ENCODE results near the gene C1orf105.

The C1orf105 gene

GRCh38 chr1:172410027-172410426, 10.5 kb upstream of the C1orf105 start:
- Histone ChIP-seq H3K27ac (ENCODE audit: low read length) (no peak overlapping the region), H4K20me1 (ENCODE audit: insufficient read depth, low read length) (no peaks in the 10 kb centered on the region), H3K4me1 (ENCODE audit: low read length) (no peaks in the 10 kb centered on the region), H3K9ac (ENCODE audit: low read length) (no peak overlapping the region), H3K36me3 (replicated peaks; ENCODE audit: insufficient read depth, low read length) (no peaks in the 10 kb centered on the region), H3K27me3 (replicated peaks; ENCODE audit: insufficient read depth, low read length) (no peaks in the 10 kb centered on the region), H3K9me2 (replicated peaks; ENCODE audit: insufficient read depth, low read length) (no peaks in the 10 kb centered on the region), H3K4me3 (ENCODE audit: low read length) (no peak overlapping the region), H3K9me3 (replicated peaks; ENCODE audit: insufficient read depth, low read length) (no peaks in the 10 kb centered on the region), H3F3A (ENCODE audit: insufficient read depth, low read length) (no peaks in the 10 kb centered on the region), H3K79me2 (ENCODE audit: low read length) (no peaks in the 10 kb centered on the region), H3K4me2 (ENCODE audit: low read depth, low read length) (no peak overlapping the region), H2AFZ (ENCODE audit: low read length) (no peak overlapping the region)
- no peak for DNase-seq
- TF ChIP-seq EZH2 (optimal IDR thresholded peaks at IDR 0.05; ENCODE audit: low read depth, low read length) = no peak
- no peak for TF ChIP-seq CTCF (IDR thresholded peaks at IDR 0.05; ENCODE audit: low read length)
- no peak for TF ChIP-seq EZH2phosphoT487 (IDR thresholded peaks at IDR 0.05; ENCODE audit: low read length)

- Histone ChIP-seq H4K20me1 (ENCODE audit: insufficient read depth, low read length) (no peaks in the 10 kb centered on the region), H3K4me1 (ENCODE audit: low read length) (no peaks in the 10 kb centered on the region), H3K4me3 (ENCODE audit: low read length) (no peak overlapping the region), H3K27ac (ENCODE audit: low read length) (no peak overlapping the region), H3K27me3 (replicated peaks; ENCODE audit: insufficient read depth, low read length) (no peaks in the 10 kb centered on the region), H3K4me2 (ENCODE audit: low read depth, low read length) (no peak overlapping the region), H3K9me2 (replicated peaks; ENCODE audit: insufficient read depth, low read length) (no peaks in the 10 kb centered on the region), H2AFZ (ENCODE audit: low read length) (no peak overlapping the region), H3K9me3 (replicated peaks; ENCODE audit: insufficient read depth, low read length) (no peaks in the 10 kb centered on the region), H3K79me2 (ENCODE audit: low read length) (no peaks in the 10 kb centered on the region), H3K9ac (ENCODE audit: low read length) (no peak overlapping the region), H3K36me3 (replicated peaks; ENCODE audit: insufficient read depth, low read length) (no peaks in the 10 kb centered on the region), H3F3A (ENCODE audit: insufficient read depth, low read length) (no peaks in the 10 kb centered on the region)
- DNase-seq = no peak
- no peak for TF ChIP-seq EZH2phosphoT487 (IDR thresholded peaks at IDR 0.05; ENCODE audit: low read length)
- TF ChIP-seq CTCF (IDR thresholded peaks at IDR 0.05; ENCODE audit: low read length) = no peak
- TF ChIP-seq EZH2 (optimal IDR thresholded peaks at IDR 0.05; ENCODE audit: low read depth, low read length) = no peak
These were observed 8.6 kb upstream of the C1orf105 start for GRCh38 chr1:172411791-172412338.

GRCh38 chr1:172414331-172414730, 6.2 kb upstream of the C1orf105 start:
- Histone ChIP-seq H2AFZ (ENCODE audit: low read length) (no peak overlapping the region), H4K20me1 (ENCODE audit: insufficient read depth, low read length) (no peaks in the 10 kb centered on the region), H3K4me3 (ENCODE audit: low read length) (no peak overlapping the region), H3K9me2 (replicated peaks; ENCODE audit: insufficient read depth, low read length) (no peaks in the 10 kb centered on the region), H3K9me3 (replicated peaks; ENCODE audit: insufficient read depth, low read length) (no peaks in the 10 kb centered on the region), H3K27ac (ENCODE audit: low read length) (no peak overlapping the region), H3K36me3 (replicated peaks; ENCODE audit: insufficient read depth, low read length) (no peaks in the 10 kb centered on the region), H3F3A (ENCODE audit: insufficient read depth, low read length) (no peaks in the 10 kb centered on the region), H3K27me3 (replicated peaks; ENCODE audit: insufficient read depth, low read length) (no peaks in the 10 kb centered on the region), H3K79me2 (ENCODE audit: low read length) (no peaks in the 10 kb centered on the region), H3K9ac (ENCODE audit: low read length) (no peak overlapping the region), H3K4me1 (ENCODE audit: low read length) (no peaks in the 10 kb centered on the region), H3K4me2 (ENCODE audit: low read depth, low read length) (no peak overlapping the region)
- TF ChIP-seq EZH2 (optimal IDR thresholded peaks at IDR 0.05; ENCODE audit: low read depth, low read length) (no peak), CTCF (IDR thresholded peaks at IDR 0.05; ENCODE audit: low read length) (no peak), EZH2phosphoT487 (IDR thresholded peaks at IDR 0.05; ENCODE audit: low read length) (no peak)
- no peak for DNase-seq

Data from MM.1S (cell line).